GM23338 (cell line): ENCODE data around the gene ZBTB5. TPM values are rescaled to one million over a fixed set of nuclear protein-coding genes. Genes with fewer than 3 reads are reported as not detected.

Experiments
- ATAC-seq: fragments of 200-7000 bp; cut with Tn5 transposase; 3 replicates; pipeline ENCODE4 v1.9.1; 2020
- DNase-seq: peaks from one replicate; pipeline ENCODE4 v3.0.0-alpha.2; 2015; ENCODE audit warnings: low spot score
- H2AFZ ChIP-seq: fragments of 200-600 bp; sonication (generic); 2 replicates; pipeline ENCODE4 v1.8.0; 2016; ENCODE audit warnings: antibody characterized with exemption, mild to moderate bottlenecking, moderate library complexity
- H3F3A ChIP-seq: fragments of 200-600 bp; sonication (generic); replicated peaks from 2 replicates; pipeline ENCODE4 v1.8.0; 2017; ENCODE audit warnings: antibody characterized with exemption, mixed run types, low read depth
- H3K27ac ChIP-seq: fragments of 200-600 bp; sonication (generic); 2 replicates; pipeline ENCODE4 v1.6.1; 2016; ENCODE audit warnings: low read depth
- H3K27me3 ChIP-seq: fragments of 200-600 bp; sonication (generic); 2 replicates; pipeline ENCODE4 v1.8.0; 2016; ENCODE audit warnings: mild to moderate bottlenecking, mixed run types, moderate library complexity; ENCODE audit not compliant: insufficient read depth
- H3K36me3 ChIP-seq: fragments of 200-600 bp; sonication (generic); 2 replicates; pipeline ENCODE4 v1.8.0; 2016; ENCODE audit warnings: mild to moderate bottlenecking; ENCODE audit not compliant: insufficient read depth
- H3K4me1 ChIP-seq: fragments of 200-600 bp; sonication (generic); 2 replicates; pipeline ENCODE4 v1.8.0; 2016; ENCODE audit warnings: mild to moderate bottlenecking, moderate library complexity; ENCODE audit not compliant: insufficient read depth
- H3K4me2 ChIP-seq: fragments of 200-600 bp; sonication (generic); 2 replicates; pipeline ENCODE4 v1.7.1; 2017; ENCODE audit warnings: mixed run types
- H3K4me3 ChIP-seq: fragments of 200-600 bp; sonication (generic); 2 replicates; pipeline ENCODE4 v1.6.1; 2016; ENCODE audit warnings: mixed run types
- H3K79me2 ChIP-seq: fragments of 200-600 bp; sonication (generic); replicated peaks from 2 replicates; pipeline ENCODE4 v1.8.0; 2017; ENCODE audit warnings: mild to moderate bottlenecking; ENCODE audit not compliant: insufficient read depth
- H3K9me2 ChIP-seq: fragments of 200-600 bp; sonication (generic); 2 replicates; pipeline ENCODE4 v1.8.0; 2017; ENCODE audit not compliant: insufficient read depth
- H4K20me1 ChIP-seq: fragments of 200-600 bp; sonication (generic); replicated peaks from 2 replicates; pipeline ENCODE4 v1.8.0; 2017; ENCODE audit warnings: mild to moderate bottlenecking; ENCODE audit not compliant: insufficient read depth
- H3K27ac Mint-ChIP-seq: 2 replicates; pipeline ENCODE4 v1.8.0; 2020; ENCODE audit warnings: inconsistent platforms, mild to moderate bottlenecking, moderate library complexity, mixed read lengths
- H3K27me3 Mint-ChIP-seq: 3 replicates; pipeline ENCODE4 v1.8.0; 2022; ENCODE audit warnings: low read depth, mild to moderate bottlenecking, moderate library complexity, mixed read lengths, inconsistent platforms; ENCODE audit not compliant: insufficient read depth, poor library complexity
- H3K36me3 Mint-ChIP-seq: 3 replicates; pipeline ENCODE4 v1.8.0; 2021; ENCODE audit warnings: low read depth, mild to moderate bottlenecking, inconsistent platforms, moderate library complexity, mixed read lengths
- H3K4me1 Mint-ChIP-seq: 3 replicates; pipeline ENCODE4 v1.8.0; 2020; ENCODE audit warnings: mild to moderate bottlenecking, inconsistent platforms, mixed read lengths
- H3K4me3 Mint-ChIP-seq: 3 replicates; pipeline ENCODE4 v1.8.0; 2021; ENCODE audit warnings: moderate library complexity, mild to moderate bottlenecking, inconsistent platforms, mixed read lengths
- H3K9me3 Mint-ChIP-seq: 3 replicates; pipeline ENCODE4 v1.8.0; 2020; ENCODE audit warnings: moderate library complexity, mild to moderate bottlenecking, inconsistent platforms, mixed read lengths
- CREB1 ChIP-seq: fragments of 250-450 bp; sonication (Bioruptor Pico); IDR thresholded peaks from 2 replicates; pipeline ENCODE4 v1.5.0; 2020; ENCODE audit warnings: low read depth, mild to moderate bottlenecking, moderate library complexity
- CTCF ChIP-seq, 2 experiments: fragments of 200-600 bp in 1 of 2; sonication (generic) in 1 of 2; conservative IDR thresholded peaks; 2 replicates each; pipeline versions ENCODE4 v1.5.1 to v1.6.1; 2016 to 2017; ENCODE audit warnings: antibody characterized with exemption in 2 of 2, low read depth in 2 of 2, mild to moderate bottlenecking in 2 of 2, moderate library complexity in 1 of 2
- ETS1 ChIP-seq: IDR thresholded peaks from 2 replicates; pipeline ENCODE4 v1.6.1; 2016; ENCODE audit warnings: antibody characterized with exemption
- EZH2 ChIP-seq: fragments of 200-600 bp; sonication (generic); IDR thresholded peaks from one replicate; pipeline ENCODE4 v1.8.0; 2017; ENCODE audit warnings: antibody characterized with exemption, mild to moderate bottlenecking, low read depth; ENCODE audit not compliant: unreplicated experiment
- EZH2phosphoT487 ChIP-seq: fragments of 200-600 bp; sonication (generic); IDR thresholded peaks from one replicate; pipeline ENCODE4 v1.8.1; 2018; ENCODE audit warnings: antibody characterized with exemption; ENCODE audit not compliant: unreplicated experiment
- JUNB ChIP-seq: IDR thresholded peaks from one replicate; pipeline ENCODE4 v1.6.1; 2016; ENCODE audit warnings: antibody characterized with exemption; ENCODE audit not compliant: unreplicated experiment
- NANOG ChIP-seq: IDR thresholded peaks from 2 replicates; pipeline ENCODE4 v1.6.1; 2016; ENCODE audit warnings: antibody characterized with exemption, borderline replicate concordance
- POLR2AphosphoS5 ChIP-seq: IDR thresholded peaks from 2 replicates; pipeline ENCODE4 v1.6.1; 2016; ENCODE audit warnings: antibody characterized with exemption, low read depth
- REST ChIP-seq: IDR thresholded peaks from one replicate; pipeline ENCODE4 v1.6.1; 2018; ENCODE audit warnings: antibody characterized with exemption; ENCODE audit not compliant: unreplicated experiment
- STAT1 ChIP-seq: IDR thresholded peaks from one replicate; pipeline ENCODE4 v1.6.1; 2016; ENCODE audit warnings: antibody characterized with exemption; ENCODE audit not compliant: unreplicated experiment
- ZNF114 ChIP-seq: fragments of 250-450 bp; sonication (Bioruptor Pico); IDR thresholded peaks from 2 replicates; pipeline ENCODE4 v1.5.0; 2020; ENCODE audit warnings: mild to moderate bottlenecking, moderate library complexity
- ZNF331 ChIP-seq: fragments of 250-450 bp; sonication (Bioruptor Pico); IDR thresholded peaks from 2 replicates; pipeline ENCODE4 v1.5.0; 2020; ENCODE audit warnings: low read depth, mild to moderate bottlenecking, moderate library complexity
- ZNF462 ChIP-seq: fragments of 250-450 bp; sonication (Bioruptor Pico); IDR thresholded peaks from 2 replicates; pipeline ENCODE4 v1.5.0; 2020; ENCODE audit warnings: mild to moderate bottlenecking, moderate library complexity
- polyA plus RNA-seq: library from polyadenylated mRNA; unstranded; fragments of >200 nt; fragmentation: Nextera tagmentation; extraction: Ambion mirVana; gene quantifications from 2 replicates; pipeline ENCODE4 v1.2.1, GENCODE V29; 2016
- total RNA-seq: library from RNA; depleted of rRNA; stranded (reverse); fragments of >200 nt; shearing (Covaris generic); gene quantifications from 2 replicates; pipeline ENCODE4 v1.2.3, GENCODE V29; 2014

Gene ZBTB5
- total and polyA plus RNA-seq, 2 experiments from 2014 or later, result 2.8 to 19.5 TPM

GRCh38 chr9:37426846-37427245 lies 38.4 kb downstream of the ZBTB5 start:
- H3K9me2 ChIP-seq, result no peaks in the 10 kb centered on the region
- DNase-seq (no peak), ATAC-seq (no peak)
- H3K27me3 Mint-ChIP-seq, result peaks cover 13% of the 10 kb centered on the region
- H3F3A ChIP-seq, result peaks cover 2% of the 10 kb centered on the region; the same call in 1 of the 2 replicates
- H3K27me3 ChIP-seq, result no peaks in the 10 kb centered on the region
- H3K27ac Mint-ChIP-seq, result no peak overlapping the region
- no peak overlapping the region for H3K4me3 Mint-ChIP-seq
- peaks cover 19% of the 10 kb centered on the region; the same call in 2 of the 3 replicates for H3K4me1 Mint-ChIP-seq
- H3K79me2 ChIP-seq, result peaks cover 15% of the 10 kb centered on the region
- no peak overlapping the region for H2AFZ ChIP-seq
- peaks cover 7% of the 10 kb centered on the region; the same call in 1 of the 2 replicates for H3K36me3 ChIP-seq
- H3K4me3 ChIP-seq, result no peak overlapping the region
- TF ChIP-seq NANOG (no peak), POLR2AphosphoS5 (no peak), EZH2phosphoT487 (no peak), ZNF331 (CRISPR knock-in tag) (no peak), JUNB (no peak), STAT1 (no peak), CTCF (conservative IDR thresholded peaks at IDR 0.05; ENCODE audit: low read depth in 2 of 2) (no peak), REST (no peak), ZNF462 (CRISPR knock-in tag) (no peak), EZH2 (no peak), CREB1 (CRISPR knock-in tag) (no peak), ETS1 (no peak), ZNF114 (no peak)
- peaks cover 4% of the 10 kb centered on the region; the same call in 1 of the 2 replicates for H4K20me1 ChIP-seq
- H3K36me3 Mint-ChIP-seq, result peaks cover 58% of the 10 kb centered on the region
- H3K9me3 Mint-ChIP-seq, result no peaks in the 10 kb centered on the region
- no peak overlapping the region for H3K27ac ChIP-seq
- H3K4me2 ChIP-seq, result no peak overlapping the region
- H3K4me1 ChIP-seq, result peaks cover 3% of the 10 kb centered on the region
